Immature natural killer cell (primary cell): ENCODE measurements around the gene CFAP298. TPM values are rescaled to one million over a fixed set of nuclear protein-coding genes. Genes with fewer than 3 reads are reported as not detected.
"Not testable (repeated sequence)": the region's sequence is repeated elsewhere in the genome, so short reads cannot be mapped to it uniquely, and the experiment has no call there.

Experiments used
- DNase-seq, 3 donors: peaks; one replicate each; pipeline ENCODE4 v3.0.0; 2022; ENCODE audit warnings: mixed read lengths in 1 of 3
- H3K27ac Mint-ChIP-seq, 6 donors: one replicate each; pipeline ENCODE4 v1.8.0; 2020; ENCODE audit warnings: mixed read lengths in 6 of 6, mild to moderate bottlenecking in 5 of 6, inconsistent platforms in 4 of 6, moderate library complexity in 3 of 6
- H3K27me3 Mint-ChIP-seq, 3 donors: one replicate each; pipeline ENCODE4 v1.8.0; 2020 to 2021; ENCODE audit warnings: low read depth in 3 of 3, mild to moderate bottlenecking in 3 of 3, mixed read lengths in 3 of 3, moderate library complexity in 3 of 3, inconsistent platforms in 1 of 3
- H3K36me3 Mint-ChIP-seq, 3 donors: one replicate each; pipeline ENCODE4 v1.8.0; 2020; ENCODE audit warnings: mixed read lengths in 3 of 3, inconsistent platforms in 2 of 3, mild to moderate bottlenecking in 2 of 3
- H3K4me1 Mint-ChIP-seq, 2 donors: one replicate each; pipeline ENCODE4 v1.8.0; 2020; ENCODE audit warnings: inconsistent platforms in 2 of 2, mild to moderate bottlenecking in 2 of 2, mixed read lengths in 2 of 2, moderate library complexity in 1 of 2
- H3K4me3 Mint-ChIP-seq, 5 donors: one replicate each; pipeline ENCODE4 v1.8.0; 2020; ENCODE audit warnings: mild to moderate bottlenecking in 5 of 5, mixed read lengths in 5 of 5, inconsistent platforms in 3 of 5, moderate library complexity in 3 of 5
- H3K9me3 Mint-ChIP-seq, 6 donors: one replicate each; pipeline ENCODE4 v1.8.0; 2020; ENCODE audit warnings: mild to moderate bottlenecking in 6 of 6, mixed read lengths in 6 of 6, inconsistent platforms in 4 of 6, moderate library complexity in 3 of 6
- polyA plus RNA-seq, 3 donors: library from polyadenylated mRNA; unstranded; fragments of 300-500 nt; fragmentation: Illumina TruSeq; gene quantifications; one replicate each; pipeline ENCODE4 v1.2.3, GENCODE V29; 2021

CFAP298 gene
- polyA plus RNA-seq, 3 donors from 2014 or later = 40.2 to 56.2 (median 46.8) TPM

DNA sequence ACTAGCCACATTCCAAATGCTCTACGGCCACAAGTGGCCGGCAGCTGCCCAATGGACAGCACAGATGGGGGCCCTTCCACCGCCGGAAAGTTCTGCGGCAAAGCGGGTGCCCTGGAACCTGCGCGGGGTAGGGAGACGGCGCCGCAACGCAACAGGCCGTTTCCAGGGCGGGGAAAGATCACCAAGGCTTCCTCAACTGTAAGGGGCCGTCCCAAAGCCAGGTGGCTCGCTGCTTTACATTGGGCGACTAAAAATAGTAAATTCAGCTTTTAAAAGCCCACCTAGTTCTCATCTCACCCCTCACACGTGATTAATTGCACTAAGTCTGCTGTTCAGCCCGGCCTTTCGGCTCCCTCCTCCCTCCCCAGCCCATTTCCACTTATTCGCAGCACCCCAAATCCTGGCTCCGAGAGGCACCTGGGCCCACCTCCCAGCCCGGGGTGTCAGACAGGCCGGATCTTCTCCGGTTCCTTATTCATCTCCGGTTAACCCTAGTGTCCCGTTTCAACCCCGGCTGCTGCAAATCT is 643 bp downstream of the CFAP298 start:
- Mint-ChIP-seq H3K9me3 (no peaks in the 10 kb centered on the region), H3K27ac (peak overlapping the region; percentile 95 to 99 (median 98)), H3K4me1 (peaks cover 20 to 33% of the 10 kb centered on the region in 2 donors), H3K36me3 (peaks cover 7 to 12% (median 9%) of the 10 kb centered on the region in 3 donors), H3K27me3 (peaks cover 6 to 14% (median 7%) of the 10 kb centered on the region in 3 donors), H3K4me3 (peak overlapping the region; percentile 90 to 98 (median 97))
- peak; percentile 21 to 32 (median 26) for DNase-seq

- Mint-ChIP-seq H3K36me3 (peaks cover 10 to 17% (median 13%) of the 10 kb centered on the region in 3 donors), H3K4me3 (peak overlapping the region; percentile 33 to 46 (median 44)), H3K27me3 (peaks cover 6 to 14% (median 7%) of the 10 kb centered on the region in 3 donors), H3K27ac (peak overlapping the region in 1 of 6 donors; percentile 22), H3K4me1 (peaks cover 20 to 33% of the 10 kb centered on the region in 2 donors)
- DNase-seq, H3K9me3 Mint-ChIP-seq: not testable (repeated sequence)
Measured at GRCh38 chr21:32610940-32611339, 1.2 kb downstream of the CFAP298 start.

- Mint-ChIP-seq H3K4me1 (peaks cover 20 to 33% of the 10 kb centered on the region in 2 donors), H3K4me3 (peak overlapping the region in 2 of 5 donors; percentile 3 to 20), H3K9me3 (no peaks in the 10 kb centered on the region), H3K27me3 (peaks cover 7 to 11% (median 8%) of the 10 kb centered on the region in 3 donors), H3K27ac (peak overlapping the region in 1 of 6 donors; percentile 64), H3K36me3 (peaks cover 14 to 30% (median 24%) of the 10 kb centered on the region in 3 donors)
- DNase-seq = no peak
Measured at GRCh38 chr21:32608851-32609250, 3.3 kb downstream of the CFAP298 start.

GRCh38 chr21:32605469-32605868 is 6.7 kb downstream of the CFAP298 start:
- peaks cover 18 to 47% (median 44%) of the 10 kb centered on the region in 3 donors for H3K36me3 Mint-ChIP-seq
- H3K4me1 Mint-ChIP-seq = peaks cover 2 to 5% of the 10 kb centered on the region in 2 donors
- no peaks in the 10 kb centered on the region for H3K9me3 Mint-ChIP-seq
- DNase-seq = no peak
- peaks cover 0 to 4% (median 2%) of the 10 kb centered on the region in 3 donors for H3K27me3 Mint-ChIP-seq
- no peak overlapping the region for H3K27ac Mint-ChIP-seq
- no peak overlapping the region for H3K4me3 Mint-ChIP-seq

- H3K27ac Mint-ChIP-seq = no peak overlapping the region
- H3K9me3 Mint-ChIP-seq = no peaks in the 10 kb centered on the region
- peaks cover 14 to 48% (median 46%) of the 10 kb centered on the region in 3 donors for H3K36me3 Mint-ChIP-seq
- H3K27me3 Mint-ChIP-seq = peaks cover 0 to 4% (median 2%) of the 10 kb centered on the region in 3 donors
- H3K4me1 Mint-ChIP-seq = peaks cover 0 to 3% of the 10 kb centered on the region in 2 donors
- no peak overlapping the region for H3K4me3 Mint-ChIP-seq
- DNase-seq = no peak
Measured at GRCh38 chr21:32604464-32604863, 7.7 kb downstream of the CFAP298 start.

DNA sequence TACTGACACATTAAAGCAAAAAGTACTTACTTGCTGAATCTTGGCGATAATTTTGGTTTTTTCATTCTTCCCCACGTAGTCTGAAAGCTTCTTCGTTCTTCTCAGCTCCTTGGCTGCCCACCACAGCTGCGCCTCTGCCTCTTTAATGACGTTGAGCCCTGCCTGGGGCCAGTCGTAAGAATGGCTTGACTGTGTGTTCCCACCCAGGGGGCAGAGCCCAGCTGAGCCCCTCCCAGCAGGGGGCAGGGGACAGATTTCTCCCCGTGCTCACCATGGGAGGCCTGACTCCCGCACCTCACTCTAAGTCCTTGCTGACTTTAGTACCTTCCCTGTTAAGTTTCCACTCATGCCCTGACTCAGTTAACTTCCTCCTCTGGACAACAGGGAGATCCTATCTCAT is 9.0 kb downstream of the CFAP298 start:
- no peak for DNase-seq
- Mint-ChIP-seq H3K27ac (peak overlapping the region in 1 of 6 donors; percentile 55), H3K27me3 (peaks cover 0 to 2% (median 2%) of the 10 kb centered on the region in 3 donors), H3K36me3 (peaks cover 11 to 43% (median 41%) of the 10 kb centered on the region in 3 donors), H3K4me3 (no peak overlapping the region), H3K9me3 (no peaks in the 10 kb centered on the region), H3K4me1 (no peaks in the 10 kb centered on the region)

DNA sequence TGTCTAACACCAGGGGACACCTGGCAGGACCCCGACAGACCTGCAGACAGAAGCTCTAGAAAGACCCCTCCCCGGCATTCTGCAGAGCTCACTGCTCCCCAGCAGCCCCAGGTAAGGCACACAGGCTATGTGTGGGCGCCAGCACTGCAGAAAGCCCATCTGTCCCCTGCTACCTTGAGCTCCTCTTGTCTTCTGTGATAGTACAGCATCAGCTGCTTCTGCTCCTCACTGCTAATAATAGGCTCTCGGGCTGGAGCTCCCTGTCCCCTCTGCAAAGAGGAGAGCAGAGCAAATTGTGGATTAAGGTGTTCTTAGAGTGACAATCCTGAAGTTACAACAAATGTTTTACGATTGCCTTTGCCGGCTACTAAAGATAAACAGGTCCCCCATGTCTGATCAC is 10.1 kb downstream of the CFAP298 start:
- no peaks in the 10 kb centered on the region for H3K4me1 Mint-ChIP-seq
- H3K27ac Mint-ChIP-seq = peak overlapping the region in 1 of 6 donors; percentile 17
- no peak for DNase-seq
- H3K9me3 Mint-ChIP-seq = no peaks in the 10 kb centered on the region
- H3K4me3 Mint-ChIP-seq = no peak overlapping the region
- peaks cover 11 to 43% (median 41%) of the 10 kb centered on the region in 3 donors for H3K36me3 Mint-ChIP-seq
- peaks cover 0 to 2% (median 2%) of the 10 kb centered on the region in 3 donors for H3K27me3 Mint-ChIP-seq

GRCh38 chr21:32599526-32599925 is 12.7 kb downstream of the CFAP298 start:
- Mint-ChIP-seq H3K4me1 (no peaks in the 10 kb centered on the region), H3K27me3 (peaks cover 0 to 4% (median 0%) of the 10 kb centered on the region in 3 donors), H3K36me3 (peaks cover 4 to 28% (median 27%) of the 10 kb centered on the region in 3 donors), H3K9me3 (no peaks in the 10 kb centered on the region), H3K27ac (peak overlapping the region in 1 of 6 donors; percentile 3), H3K4me3 (no peak overlapping the region)
- no peak for DNase-seq

DNA sequence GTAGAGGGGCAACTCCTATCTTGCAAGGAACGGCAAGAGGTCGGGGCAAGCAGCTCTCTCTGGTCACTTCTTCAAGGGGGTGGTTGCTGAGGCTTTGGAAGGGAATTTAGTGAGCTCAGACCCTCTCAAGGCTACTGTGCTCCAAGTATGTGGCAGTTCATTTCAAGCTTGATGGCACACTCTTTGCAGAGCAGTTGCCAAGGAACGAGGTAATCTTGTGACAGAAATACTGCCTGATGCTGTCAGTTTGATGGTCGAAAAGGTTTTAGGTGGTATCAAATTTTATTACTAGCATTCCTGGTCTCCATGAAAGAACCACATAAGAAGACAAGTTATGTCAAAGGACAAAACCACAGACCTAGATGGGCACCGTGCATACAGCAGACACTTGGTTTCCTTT is 13.1 kb downstream of the CFAP298 start:
- no peak for DNase-seq
- Mint-ChIP-seq H3K27me3 (peaks cover 0 to 4% (median 0%) of the 10 kb centered on the region in 3 donors), H3K36me3 (peaks cover 4 to 25% (median 23%) of the 10 kb centered on the region in 3 donors), H3K4me3 (no peak overlapping the region), H3K9me3 (no peaks in the 10 kb centered on the region), H3K27ac (peak overlapping the region in 1 of 6 donors; percentile 3), H3K4me1 (no peaks in the 10 kb centered on the region)

DNA sequence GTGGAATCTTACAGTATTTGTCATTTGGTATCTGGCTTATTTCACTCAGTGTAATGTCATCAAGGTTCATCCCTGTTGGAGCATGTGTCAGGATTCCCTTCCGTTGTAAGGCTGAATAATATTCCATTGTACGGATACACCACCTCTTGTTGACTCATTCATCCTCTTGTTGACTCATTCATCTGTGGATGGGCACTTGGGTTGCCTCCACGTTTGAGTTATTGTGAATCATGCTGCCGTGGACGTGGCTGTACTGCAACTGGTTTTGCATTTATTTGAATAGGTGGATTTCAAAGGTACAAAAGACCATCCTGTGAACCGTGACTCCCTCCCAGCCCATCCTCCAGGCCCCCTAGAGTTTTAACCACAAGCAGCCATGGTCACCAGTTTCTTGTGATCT is 15.0 kb downstream of the CFAP298 start:
- peak overlapping the region in 1 of 6 donors; percentile 80 for H3K27ac Mint-ChIP-seq
- no peaks in the 10 kb centered on the region for H3K9me3 Mint-ChIP-seq
- no peak for DNase-seq
- peaks cover 0 to 13% (median 12%) of the 10 kb centered on the region in 3 donors for H3K36me3 Mint-ChIP-seq
- H3K4me3 Mint-ChIP-seq = no peak overlapping the region
- H3K4me1 Mint-ChIP-seq = no peaks in the 10 kb centered on the region
- peaks cover 0 to 4% (median 0%) of the 10 kb centered on the region in 3 donors for H3K27me3 Mint-ChIP-seq

DNA sequence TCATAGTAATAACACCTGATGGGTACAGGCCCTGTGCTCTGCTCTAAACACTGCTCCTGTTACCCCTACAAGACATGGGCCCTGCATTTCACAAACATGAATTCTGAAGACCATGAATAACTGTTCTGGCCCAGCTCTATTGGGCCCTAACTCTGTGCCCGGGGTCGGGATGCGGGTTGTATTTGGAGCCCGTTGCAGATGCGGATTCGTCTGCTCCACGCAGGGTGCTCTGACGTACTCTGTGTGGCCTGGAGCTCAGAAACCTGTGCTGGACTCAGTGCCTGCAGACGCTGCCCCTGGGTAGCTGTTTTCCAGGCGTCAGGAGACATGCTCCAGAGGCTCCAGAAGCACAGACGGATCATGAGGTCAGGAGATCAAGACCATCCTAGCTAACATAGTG is 16.7 kb downstream of the CFAP298 start:
- Mint-ChIP-seq H3K4me3 (no peak overlapping the region), H3K4me1 (no peaks in the 10 kb centered on the region)
- no peak for DNase-seq

GRCh38 chr21:32593690-32594089 is 18.5 kb downstream of the CFAP298 start:
- Mint-ChIP-seq H3K9me3 (no peaks in the 10 kb centered on the region), H3K4me1 (no peaks in the 10 kb centered on the region), H3K27me3 (peaks cover 0 to 4% (median 2%) of the 10 kb centered on the region in 3 donors), H3K36me3 (no peaks in the 10 kb centered on the region), H3K27ac (no peak overlapping the region), H3K4me3 (no peak overlapping the region)
- no peak for DNase-seq

More for the DNA sequence above, 16.7 kb downstream of the CFAP298 start:
- peaks cover 0 to 2% (median 2%) of the 10 kb centered on the region in 3 donors for H3K27me3 Mint-ChIP-seq
- peaks cover 0 to 5% (median 5%) of the 10 kb centered on the region in 3 donors for H3K36me3 Mint-ChIP-seq
- peak overlapping the region in 1 of 6 donors; percentile 17 for H3K27ac Mint-ChIP-seq
- H3K9me3 Mint-ChIP-seq = no peaks in the 10 kb centered on the region

- H3K27ac Mint-ChIP-seq = no peak overlapping the region
- peaks cover 0 to 4% (median 2%) of the 10 kb centered on the region in 3 donors for H3K27me3 Mint-ChIP-seq
- H3K9me3 Mint-ChIP-seq = no peaks in the 10 kb centered on the region
- no peak overlapping the region for H3K4me3 Mint-ChIP-seq
- no peaks in the 10 kb centered on the region for H3K36me3 Mint-ChIP-seq
- no peak for DNase-seq
- H3K4me1 Mint-ChIP-seq = no peaks in the 10 kb centered on the region
Measured at GRCh38 chr21:32592929-32593502, 19.2 kb downstream of the CFAP298 start.

DNA sequence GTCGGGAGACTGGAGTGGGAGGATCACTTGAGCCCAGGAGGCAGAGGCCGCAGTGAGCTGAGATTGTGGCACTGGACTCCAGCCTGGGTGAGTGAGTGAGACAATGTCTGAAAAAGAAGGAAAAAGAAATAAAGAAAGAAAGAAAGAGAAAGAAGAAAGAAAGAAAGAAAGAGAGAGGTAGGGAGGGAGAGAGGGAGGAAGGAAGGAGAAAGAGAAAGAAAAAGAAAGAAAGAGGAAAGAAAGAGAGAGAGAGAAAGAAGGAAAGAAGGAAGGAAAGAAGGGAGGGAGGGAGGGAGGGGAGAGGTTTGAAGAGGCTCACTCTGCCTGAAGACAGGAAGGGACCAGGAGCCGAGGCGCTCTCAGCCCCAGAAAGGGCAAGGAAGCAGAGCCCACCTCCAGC is 22.0 kb downstream of the CFAP298 start:
- Mint-ChIP-seq H3K9me3 (no peaks in the 10 kb centered on the region), H3K4me3 (no peak overlapping the region), H3K36me3 (peaks cover 0 to 2% (median 0%) of the 10 kb centered on the region in 3 donors)

More for the DNA sequence above, 22.0 kb downstream of the CFAP298 start:
- Mint-ChIP-seq H3K27me3 (peaks cover 0 to 2% (median 2%) of the 10 kb centered on the region in 3 donors), H3K4me1 (no peaks in the 10 kb centered on the region), H3K27ac (no peak overlapping the region)
- DNase-seq = no peak
